B cell (primary cell): Measurements from ENCODE around the gene LCOR. TPM values are rescaled to one million over a fixed set of nuclear protein-coding genes. Genes with fewer than 3 reads are reported as not detected.

Source experiments
- ATAC-seq: fragments of 200-7000 bp; cut with Tn5 transposase; one replicate; pipeline ENCODE4 v1.10.0; 2021; ENCODE audit warnings: low read depth, mild to moderate bottlenecking, moderate number of reproducible peaks, moderate library complexity
- CTCF ChIA-PET: fragments of 350-600 bp; sonication (Branson Sonifier 250); formaldehyde crosslinking; loops from one replicate; lab custom pipeline; 2021; ENCODE audit warnings: antibody characterized with exemption, inconsistent platforms; lab: Charles Lee
- POLR2A ChIA-PET: fragments of 350-600 bp; sonication (Branson Sonifier 250); formaldehyde crosslinking; loops from one replicate; lab custom pipeline; 2021; ENCODE audit warnings: antibody characterized with exemption; lab: Charles Lee
- DNase-seq: peaks from one replicate; pipeline ENCODE4 v3.0.0; 2013
- H2AFZ ChIP-seq: 2 replicates; pipeline ENCODE4 v1.6.1; 2012; ENCODE audit warnings: mild to moderate bottlenecking, low read depth, low read length; ENCODE audit not compliant: insufficient read depth, poor library complexity, severe bottlenecking
- H3K27ac ChIP-seq, 2 donors: 1 replicate in 1 of 2; 2 replicates in 1 of 2; pipeline ENCODE4 v1.5.1; 2012 to 2013; ENCODE audit warnings: low read length in 2 of 2, mild to moderate bottlenecking in 2 of 2, moderate library complexity in 1 of 2
- H3K27me3 ChIP-seq, 4 experiments: fragments of 200-600 bp in 1 of 4; sonication (generic) in 1 of 4; replicated peaks in 1 of 4; 1 replicate in 2 of 4; 2 replicates in 2 of 4; pipeline versions ENCODE4 v1.6.1 to v1.7.0; 2013 to 2016; ENCODE audit warnings: low read length in 3 of 4, mild to moderate bottlenecking in 2 of 4, mixed read lengths in 1 of 4, moderate library complexity in 1 of 4; ENCODE audit not compliant: insufficient read depth in 4 of 4, control insufficient read depth in 3 of 4; ENCODE audit errors: control extremely low read depth in 1 of 4
- H3K36me3 ChIP-seq, 2 experiments: replicated peaks in 1 of 2; 1 replicate in 1 of 2; 2 replicates in 1 of 2; pipeline versions ENCODE4 v1.6.1 to v1.7.1; 2013; ENCODE audit warnings: low read length in 1 of 2; ENCODE audit not compliant: insufficient read depth in 2 of 2, control insufficient read depth in 1 of 2; ENCODE audit errors: control extremely low read depth in 1 of 2, extremely low read depth in 1 of 2
- H3K4me1 ChIP-seq, 2 donors: fragments of 200-600 bp in 1 of 2; sonication (generic) in 1 of 2; 1 replicate in 1 of 2; 2 replicates in 1 of 2; pipeline versions ENCODE4 v1.5.1 to v1.6.1; 2013 to 2017; ENCODE audit warnings: low read length in 2 of 2; ENCODE audit not compliant: control insufficient read depth in 2 of 2, insufficient read depth in 2 of 2
- H3K4me2 ChIP-seq: replicated peaks from 2 replicates; pipeline ENCODE3; 2012; ENCODE audit warnings: mild to moderate bottlenecking, low read depth, low read length; ENCODE audit not compliant: poor library complexity, severe bottlenecking
- H3K4me3 ChIP-seq, 5 experiments: fragments of 200-600 bp in 1 of 5; sonication (generic) in 1 of 5; 1 replicate in 3 of 5; 2 replicates in 2 of 5; pipeline versions ENCODE4 v1.5.1 to v1.7.0; 2011 to 2016; ENCODE audit warnings: low read length in 4 of 5, mild to moderate bottlenecking in 4 of 5, low read depth in 2 of 5, control low read depth in 1 of 5, moderate library complexity in 1 of 5; ENCODE audit not compliant: insufficient read depth in 1 of 5; ENCODE audit errors: control extremely low read depth in 1 of 5, extremely low read depth in 1 of 5
- H3K79me2 ChIP-seq: fragments of 200-600 bp; sonication (generic); one replicate; pipeline ENCODE4 v1.6.0; 2016; ENCODE audit warnings: low read length; ENCODE audit not compliant: control insufficient read depth, insufficient read depth
- H3K9ac ChIP-seq: fragments of 200-600 bp; sonication (generic); 2 replicates; pipeline ENCODE4 v1.6.1; 2017; ENCODE audit warnings: mild to moderate bottlenecking, low read length, moderate library complexity
- H3K9me3 ChIP-seq, 3 donors: one replicate each; pipeline versions ENCODE4 v1.6.1 to v1.7.1; 2013; ENCODE audit warnings: low read length in 2 of 3; ENCODE audit not compliant: control insufficient read depth in 2 of 3, insufficient read depth in 1 of 3; ENCODE audit errors: control extremely low read depth in 1 of 3
- H4K20me1 ChIP-seq: 2 replicates; pipeline ENCODE4 v1.6.0; 2012; ENCODE audit warnings: mild to moderate bottlenecking, low read length; ENCODE audit not compliant: insufficient read depth, control insufficient read depth, poor library complexity, severe bottlenecking
- H3K27ac Mint-ChIP-seq: one replicate; pipeline ENCODE4 v1.8.0; 2021; ENCODE audit warnings: mixed read lengths
- H3K27me3 Mint-ChIP-seq: one replicate; pipeline ENCODE4 v1.8.0; 2021; ENCODE audit warnings: mixed read lengths
- H3K4me1 Mint-ChIP-seq: one replicate; pipeline ENCODE4 v1.8.0; 2021; ENCODE audit warnings: mixed read lengths
- H3K4me3 Mint-ChIP-seq: one replicate; pipeline ENCODE4 v1.8.0; 2021; ENCODE audit warnings: mixed read lengths
- H3K9me3 Mint-ChIP-seq: one replicate; pipeline ENCODE4 v1.8.0; 2022; ENCODE audit warnings: mixed read lengths; ENCODE audit not compliant: insufficient read depth
- EZH2 ChIP-seq: IDR thresholded peaks from 2 replicates; pipeline ENCODE4 v1.6.1; 2012; ENCODE audit warnings: borderline replicate concordance, low read depth, mild to moderate bottlenecking, moderate library complexity, low read length; ENCODE audit not compliant: insufficient read depth, poor library complexity, severe bottlenecking
- WGBS: methylation state at CpG from one replicate; pipeline ENCODE4 v1.1.5; 2013; ENCODE audit warnings: missing lambda C conversion rate; ENCODE audit not compliant: insufficient coverage; 5-methylcytosine and 5-hydroxymethylcytosine counted together
- intact Hi-C: fragments of 100-400 bp; cut with micrococcal nuclease; formaldehyde crosslinking; loops from one replicate; pipeline ENCODE4 v1.10.0; 2022
- polyA plus RNA-seq: library from polyadenylated mRNA; depleted of rRNA; stranded (reverse); fragments of >200 nt; gene quantifications from 2 replicates; pipeline ENCODE4 v1.2.3, GENCODE V29; 2012
- total RNA-seq, 2 donors: library from RNA; stranded (reverse); fragments of 120-200 nt in 1 of 2; gene quantifications; 1 replicate in 1 of 2; 2 replicates in 1 of 2; pipeline versions ENCODE4 v1.2.3 to v1.2.4, GENCODE V29; 2013 to 2022
- TF ChIP-seq, protein P1 (sequence below): fragments of 200-600 bp; IDR thresholded peaks from one replicate; pipeline ENCODE4 v1.8.0; 2022; ENCODE audit warnings: antibody characterized with exemption, mild to moderate bottlenecking

The LCOR gene
- total and polyA plus RNA-seq, 2 donors (not counting 1 experiment from before 2014, with no cell fraction given), result 5.1 to 70.0 TPM

GRCh38 chr10:96850113-96850512, 18.0 kb downstream of the LCOR start:
- H3K4me2 ChIP-seq, result no peak overlapping the region
- no peaks in the 10 kb centered on the region for H3K27me3 ChIP-seq
- intact Hi-C loops, result no loop called here
- H3K4me3 Mint-ChIP-seq, result no peak overlapping the region
- no peaks in the 10 kb centered on the region for H3K27me3 Mint-ChIP-seq
- H3K36me3 ChIP-seq, result peaks cover 3 to 15% of the 10 kb centered on the region in 2 experiments
- H3K9me3 ChIP-seq, result no peaks in the 10 kb centered on the region
- H3K4me1 Mint-ChIP-seq, result peaks cover 56% of the 10 kb centered on the region
- no peak overlapping the region for H3K27ac ChIP-seq
- H3K27ac Mint-ChIP-seq, result no peak overlapping the region
- POLR2A ChIA-PET, result no interaction called here
- CTCF ChIA-PET, result no interaction called here
- ATAC-seq (no peak), DNase-seq (no peak)
- no peak overlapping the region for H3K9ac ChIP-seq
- H3K4me3 ChIP-seq, result no peak overlapping the region
- H4K20me1 ChIP-seq, result peaks cover 74% of the 10 kb centered on the region
- no peak overlapping the region for H2AFZ ChIP-seq
- WGBS, result 96% methylated on average over 5 of the region's 5 CpGs
- H3K9me3 Mint-ChIP-seq, result no peaks in the 10 kb centered on the region
- no peaks in the 10 kb centered on the region for H3K4me1 ChIP-seq
- H3K79me2 ChIP-seq, result peaks cover 100% of the 10 kb centered on the region
- TF ChIP-seq, protein P1, sequence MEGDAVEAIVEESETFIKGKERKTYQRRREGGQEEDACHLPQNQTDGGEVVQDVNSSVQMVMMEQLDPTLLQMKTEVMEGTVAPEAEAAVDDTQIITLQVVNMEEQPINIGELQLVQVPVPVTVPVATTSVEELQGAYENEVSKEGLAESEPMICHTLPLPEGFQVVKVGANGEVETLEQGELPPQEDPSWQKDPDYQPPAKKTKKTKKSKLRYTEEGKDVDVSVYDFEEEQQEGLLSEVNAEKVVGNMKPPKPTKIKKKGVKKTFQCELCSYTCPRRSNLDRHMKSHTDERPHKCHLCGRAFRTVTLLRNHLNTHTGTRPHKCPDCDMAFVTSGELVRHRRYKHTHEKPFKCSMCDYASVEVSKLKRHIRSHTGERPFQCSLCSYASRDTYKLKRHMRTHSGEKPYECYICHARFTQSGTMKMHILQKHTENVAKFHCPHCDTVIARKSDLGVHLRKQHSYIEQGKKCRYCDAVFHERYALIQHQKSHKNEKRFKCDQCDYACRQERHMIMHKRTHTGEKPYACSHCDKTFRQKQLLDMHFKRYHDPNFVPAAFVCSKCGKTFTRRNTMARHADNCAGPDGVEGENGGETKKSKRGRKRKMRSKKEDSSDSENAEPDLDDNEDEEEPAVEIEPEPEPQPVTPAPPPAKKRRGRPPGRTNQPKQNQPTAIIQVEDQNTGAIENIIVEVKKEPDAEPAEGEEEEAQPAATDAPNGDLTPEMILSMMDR, result no peak
- TF ChIP-seq EZH2, result no peak

GRCh38 chr10:96850825-96851224, 18.7 kb downstream of the LCOR start:
- no peak for ATAC-seq
- Histone ChIP-seq H3K9me3 (no peaks in the 10 kb centered on the region), H3K4me2 (no peak overlapping the region), H3K4me1 (no peaks in the 10 kb centered on the region), H3K4me3 (no peak overlapping the region), H3K9ac (no peak overlapping the region), H3K36me3 (peaks cover 3 to 15% of the 10 kb centered on the region in 2 experiments), H3K27me3 (no peaks in the 10 kb centered on the region), H3K27ac (no peak overlapping the region), H2AFZ (no peak overlapping the region), H3K79me2 (peaks cover 100% of the 10 kb centered on the region), H4K20me1 (peaks cover 75% of the 10 kb centered on the region)
- Mint-ChIP-seq H3K9me3 (no peaks in the 10 kb centered on the region), H3K4me1 (peaks cover 56% of the 10 kb centered on the region), H3K27me3 (no peaks in the 10 kb centered on the region), H3K27ac (no peak overlapping the region), H3K4me3 (no peak overlapping the region)
- intact Hi-C loops, result no loop called here
- WGBS, result 93% methylated on average over 3 of the region's 3 CpGs
- ChIA-PET POLR2A (no interaction called here), CTCF (no interaction called here)
- TF ChIP-seq, protein P1, result no peak
- no peak for TF ChIP-seq EZH2
- no peak for DNase-seq
